H9 (cell line): ENCODE data around the gene EGR4. TPM values are rescaled to one million over a fixed set of nuclear protein-coding genes. Genes with fewer than 3 reads are reported as not detected.

ENCODE experiments used
- DNase-seq: peaks from one replicate; pipeline ENCODE4 v3.0.0-alpha.2; 2017
- H2AFZ ChIP-seq: one replicate; pipeline ENCODE4 v1.6.1; 2013; ENCODE audit warnings: mild to moderate bottlenecking, low read length, control low read depth, moderate library complexity
- H2AK5ac ChIP-seq: 2 replicates; pipeline ENCODE4 v1.6.1; 2013; ENCODE audit warnings: low read length, control low read depth, mixed read lengths; ENCODE audit not compliant: insufficient read length
- H2BK120ac ChIP-seq: one replicate; pipeline ENCODE4 v1.6.1; 2013; ENCODE audit warnings: low read depth, mild to moderate bottlenecking, low read length, control low read depth, inconsistent platforms; ENCODE audit not compliant: poor library complexity, severe bottlenecking
- H2BK12ac ChIP-seq: 2 replicates; pipeline ENCODE4 v1.6.1; 2013; ENCODE audit warnings: low read length, control low read depth, mixed read lengths, low read depth; ENCODE audit not compliant: insufficient read length
- H2BK15ac ChIP-seq: 2 replicates; pipeline ENCODE4 v1.6.1; 2013; ENCODE audit warnings: low read depth, low read length, control low read depth
- H2BK20ac ChIP-seq: one replicate; pipeline ENCODE4 v1.6.1; 2013; ENCODE audit warnings: low read depth, mild to moderate bottlenecking, low read length, control low read depth, inconsistent platforms; ENCODE audit not compliant: poor library complexity, severe bottlenecking
- H2BK5ac ChIP-seq: 2 replicates; pipeline ENCODE4 v1.6.1; 2013; ENCODE audit warnings: low read length, control low read depth, mixed read lengths; ENCODE audit not compliant: insufficient read length
- H3K14ac ChIP-seq: 2 replicates; pipeline ENCODE4 v1.6.1; 2013; ENCODE audit warnings: low read length, control low read depth; ENCODE audit not compliant: insufficient read depth
- H3K18ac ChIP-seq: 2 replicates; pipeline ENCODE4 v1.6.1; 2013; ENCODE audit warnings: low read depth, mild to moderate bottlenecking, mixed read lengths, low read length, control low read depth; ENCODE audit not compliant: insufficient read length
- H3K23ac ChIP-seq: 2 replicates; pipeline ENCODE4 v1.6.1; 2013; ENCODE audit warnings: low read length, control low read depth, mixed read lengths, low read depth; ENCODE audit not compliant: insufficient read length
- H3K23me2 ChIP-seq: 2 replicates; pipeline ENCODE4 v1.6.1; 2013; ENCODE audit warnings: low read depth, mild to moderate bottlenecking, mixed read lengths, low read length, control low read depth; ENCODE audit not compliant: insufficient read length, poor library complexity, severe bottlenecking
- H3K27ac ChIP-seq: 2 replicates; pipeline ENCODE4 v1.5.1; 2013; ENCODE audit warnings: low read length, control low read depth, mixed read lengths, low read depth; ENCODE audit not compliant: insufficient read length
- H3K27me3 ChIP-seq: 2 replicates; pipeline ENCODE4 v1.6.1; 2013; ENCODE audit warnings: low read length, control low read depth, inconsistent platforms; ENCODE audit not compliant: insufficient read depth
- H3K4ac ChIP-seq: 2 replicates; pipeline ENCODE4 v1.6.1; 2013; ENCODE audit warnings: low read depth, mild to moderate bottlenecking, control low read depth, inconsistent platforms, low read length, moderate library complexity
- H3K4me1 ChIP-seq: 2 replicates; pipeline ENCODE4 v1.6.1; 2013; ENCODE audit warnings: low read length, control low read depth, inconsistent platforms; ENCODE audit not compliant: insufficient read depth
- H3K4me2 ChIP-seq: 2 replicates; pipeline ENCODE4 v1.6.1; 2013; ENCODE audit warnings: low read length, control low read depth, mixed read lengths; ENCODE audit not compliant: insufficient read length, insufficient read depth
- H3K56ac ChIP-seq: 2 replicates; pipeline ENCODE4 v1.6.1; 2013; ENCODE audit warnings: low read depth, mild to moderate bottlenecking, mixed read lengths, low read length, control low read depth; ENCODE audit not compliant: insufficient read length
- H3K79me1 ChIP-seq: 2 replicates; pipeline ENCODE4 v1.6.1; 2013; ENCODE audit warnings: low read depth, mild to moderate bottlenecking, moderate library complexity, low read length, control low read depth, inconsistent platforms; ENCODE audit not compliant: insufficient read depth, poor library complexity, severe bottlenecking
- H3K79me2 ChIP-seq: 2 replicates; pipeline ENCODE4 v1.6.1; 2013; ENCODE audit warnings: low read length, control low read depth, inconsistent platforms; ENCODE audit not compliant: insufficient read depth
- H3K9ac ChIP-seq: 2 replicates; pipeline ENCODE4 v1.6.1; 2013; ENCODE audit warnings: low read length, control low read depth, mixed read lengths; ENCODE audit not compliant: insufficient read length; ENCODE audit errors: extremely low read depth
- H3K9me3 ChIP-seq: one replicate; pipeline ENCODE4 v1.6.1; 2013; ENCODE audit warnings: low read depth, low read length, inconsistent platforms; ENCODE audit not compliant: control insufficient read depth
- H3T11ph ChIP-seq: one replicate; pipeline ENCODE4 v1.6.1; 2013; ENCODE audit warnings: mild to moderate bottlenecking, low read length, control low read depth, inconsistent platforms
- H4K20me1 ChIP-seq: one replicate; pipeline ENCODE4 v1.6.1; 2013; ENCODE audit not compliant: control insufficient read depth, insufficient read length, insufficient read depth
- H4K5ac ChIP-seq: 2 replicates; pipeline ENCODE4 v1.6.1; 2013; ENCODE audit warnings: low read depth, mild to moderate bottlenecking, mixed read lengths, low read length, control low read depth; ENCODE audit not compliant: insufficient read length
- H4K8ac ChIP-seq: replicated peaks from 2 replicates; pipeline ENCODE4 v1.6.1; 2013; ENCODE audit warnings: low read length, control low read depth, mixed read lengths, low read depth; ENCODE audit not compliant: insufficient read length
- H4K91ac ChIP-seq: 2 replicates; pipeline ENCODE4 v1.6.1; 2013; ENCODE audit warnings: low read depth, mild to moderate bottlenecking, moderate library complexity, mixed read lengths, low read length, control low read depth; ENCODE audit not compliant: insufficient read length
- H3K27ac Mint-ChIP-seq, 3 experiments: 2 replicates in 2 of 3; 3 replicates in 1 of 3; pipeline ENCODE4 v1.8.0; 2020 to 2021; ENCODE audit warnings: mixed read lengths in 3 of 3, mild to moderate bottlenecking in 1 of 3, moderate library complexity in 1 of 3
- H3K27me3 Mint-ChIP-seq: 2 replicates; pipeline ENCODE4 v1.8.0; 2021; ENCODE audit warnings: low read depth, mild to moderate bottlenecking, moderate library complexity, mixed read lengths
- H3K36me3 Mint-ChIP-seq, 3 experiments: 2 replicates in 2 of 3; 3 replicates in 1 of 3; pipeline ENCODE4 v1.8.0; 2020 to 2021; ENCODE audit warnings: low read depth in 3 of 3, mixed read lengths in 3 of 3; ENCODE audit not compliant: insufficient read depth in 1 of 3
- H3K4me1 Mint-ChIP-seq, 2 experiments: 2 replicates each; pipeline ENCODE4 v1.8.0; 2020; ENCODE audit warnings: mixed read lengths in 2 of 2
- H3K4me3 Mint-ChIP-seq, 2 experiments: 2 replicates in 1 of 2; 3 replicates in 1 of 2; pipeline ENCODE4 v1.8.0; 2020 to 2021; ENCODE audit warnings: mild to moderate bottlenecking in 2 of 2, mixed read lengths in 2 of 2, moderate library complexity in 1 of 2
- H3K9me3 Mint-ChIP-seq, 2 experiments: 2 replicates in 1 of 2; 3 replicates in 1 of 2; pipeline ENCODE4 v1.8.0; 2020; ENCODE audit warnings: mild to moderate bottlenecking in 2 of 2, mixed read lengths in 2 of 2, moderate library complexity in 1 of 2
- WGBS: extraction: QIAGEN DNeasy Blood & Tissue Kit; methylation state at CpG from one replicate; pipeline ENCODE4 v1.1.7; 2013; ENCODE audit warnings: missing lambda C conversion rate, low lambda C conversion rate, mixed read lengths; ENCODE audit not compliant: insufficient read length; ENCODE audit errors: extremely low coverage; 5-methylcytosine and 5-hydroxymethylcytosine counted together
- total RNA-seq: library from RNA; stranded (reverse); gene quantifications from 2 replicates; pipeline ENCODE4 v1.2.1, GENCODE V29; 2021
- TF ChIP-seq, protein P1 (sequence below): fragments of 200-600 bp; sonication (generic); conservative IDR thresholded peaks from 3 replicates; pipeline ENCODE4 v1.8.0; 2021; ENCODE audit warnings: antibody characterized with exemption, mild to moderate bottlenecking

EGR4 gene
- total RNA-seq, 1 experiment from 2014 or later = 0.85 TPM

DNA sequence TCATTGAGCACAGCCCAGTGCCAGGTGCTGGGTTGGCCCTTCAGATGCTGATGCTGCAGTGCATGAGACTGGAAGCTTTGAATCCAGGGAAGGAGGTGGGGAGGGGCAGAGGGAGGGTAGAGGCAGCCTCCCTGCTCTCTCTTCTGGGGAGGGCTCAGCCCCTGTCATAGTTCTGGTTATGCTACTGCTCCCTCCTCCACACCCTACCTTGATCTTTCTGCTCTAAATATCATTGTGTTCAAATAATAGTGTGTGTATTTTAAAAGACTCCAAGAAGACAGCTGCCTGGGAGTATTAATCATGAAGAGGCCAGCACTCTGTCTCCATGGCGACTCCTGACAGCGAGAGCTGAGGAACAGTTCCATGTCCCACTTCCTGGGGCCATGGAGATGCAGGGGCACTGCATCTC lies 3.8 kb upstream of the EGR4 start:
- Histone ChIP-seq H2AK5ac (no peak overlapping the region), H3K4me2 (no peak overlapping the region), H2AFZ (no peak overlapping the region), H3K4ac (no peak overlapping the region), H3K9ac (no peak overlapping the region), H2BK120ac (no peak overlapping the region), H3K23ac (no peak overlapping the region), H2BK15ac (no peak overlapping the region), H3K9me3 (no peaks in the 10 kb centered on the region), H3K27me3 (peaks cover 20% of the 10 kb centered on the region), H2BK5ac (no peak overlapping the region), H4K8ac (no peak overlapping the region), H3K18ac (no peak overlapping the region), H3K79me1 (no peaks in the 10 kb centered on the region), H4K5ac (no peak overlapping the region), H3K14ac (no peak overlapping the region), H4K91ac (no peak overlapping the region), H3T11ph (no peak overlapping the region), H3K56ac (no peak overlapping the region), H2BK20ac (no peak overlapping the region), H2BK12ac (no peak overlapping the region), H4K20me1 (no peaks in the 10 kb centered on the region), H3K4me1 (no peaks in the 10 kb centered on the region), H3K27ac (no peak overlapping the region), H3K79me2 (no peaks in the 10 kb centered on the region), H3K23me2 (peaks cover 8% of the 10 kb centered on the region)
- no peak overlapping the region for H3K27ac Mint-ChIP-seq
- no peak overlapping the region for H3K4me3 Mint-ChIP-seq
- peaks cover 87% of the 10 kb centered on the region for H3K27me3 Mint-ChIP-seq
- TF ChIP-seq, protein P1, sequence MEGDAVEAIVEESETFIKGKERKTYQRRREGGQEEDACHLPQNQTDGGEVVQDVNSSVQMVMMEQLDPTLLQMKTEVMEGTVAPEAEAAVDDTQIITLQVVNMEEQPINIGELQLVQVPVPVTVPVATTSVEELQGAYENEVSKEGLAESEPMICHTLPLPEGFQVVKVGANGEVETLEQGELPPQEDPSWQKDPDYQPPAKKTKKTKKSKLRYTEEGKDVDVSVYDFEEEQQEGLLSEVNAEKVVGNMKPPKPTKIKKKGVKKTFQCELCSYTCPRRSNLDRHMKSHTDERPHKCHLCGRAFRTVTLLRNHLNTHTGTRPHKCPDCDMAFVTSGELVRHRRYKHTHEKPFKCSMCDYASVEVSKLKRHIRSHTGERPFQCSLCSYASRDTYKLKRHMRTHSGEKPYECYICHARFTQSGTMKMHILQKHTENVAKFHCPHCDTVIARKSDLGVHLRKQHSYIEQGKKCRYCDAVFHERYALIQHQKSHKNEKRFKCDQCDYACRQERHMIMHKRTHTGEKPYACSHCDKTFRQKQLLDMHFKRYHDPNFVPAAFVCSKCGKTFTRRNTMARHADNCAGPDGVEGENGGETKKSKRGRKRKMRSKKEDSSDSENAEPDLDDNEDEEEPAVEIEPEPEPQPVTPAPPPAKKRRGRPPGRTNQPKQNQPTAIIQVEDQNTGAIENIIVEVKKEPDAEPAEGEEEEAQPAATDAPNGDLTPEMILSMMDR = no peak
- no peaks in the 10 kb centered on the region for H3K36me3 Mint-ChIP-seq
- H3K9me3 Mint-ChIP-seq = no peaks in the 10 kb centered on the region; a peak in 1 of 5 replicates
- no CpG with 5 or more reads among the region's 2 CpGs for WGBS
- peaks cover 2 to 10% of the 10 kb centered on the region in 2 experiments; a peak in 3 of 4 replicates for H3K4me1 Mint-ChIP-seq
- DNase-seq = no peak
